ENCODE measurements around the gene STX19.
A peak's percentile ranks its signal among the peaks of the same experiment; 100 is the strongest.

Gene STX19

DNA sequence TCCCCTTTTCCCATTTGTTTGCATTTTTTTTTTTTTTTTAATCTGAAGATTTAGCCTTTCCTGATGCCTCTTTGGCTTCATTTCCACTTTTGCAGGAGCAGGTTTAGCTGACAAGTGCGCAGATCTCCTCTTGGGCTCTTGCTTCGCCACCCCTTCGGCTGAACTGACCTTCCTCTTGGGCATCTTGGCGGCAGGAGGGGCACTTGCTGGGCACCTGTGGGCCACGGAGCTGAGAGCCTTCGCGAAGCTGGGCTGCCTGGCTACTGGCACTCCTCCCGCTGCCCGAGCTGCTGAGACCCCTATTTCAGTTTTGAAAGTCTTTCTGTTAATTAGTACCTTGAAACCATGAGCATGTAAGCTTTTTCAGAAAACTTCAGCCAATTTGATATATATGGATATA lies 39.6 kb downstream of the STX19 start:
- POLR2A ChIA-PET: interaction anchor here (0.7 to 1.0 kb wide), 2 partner anchors 15 to 146 kb away, joined by 3 to 4 read pairs; partner anchors contain the start of gene PROS1
- Histone ChIP-seq H3K27ac (ENCODE audit: extremely low read depth, low read depth, low read length) (peak overlapping the region; percentile 41; the same call in 1 of the 2 replicates), H3K4me3 (ENCODE audit: low read depth, low read length) (no peak overlapping the region), H3K36me3 (ENCODE audit: control insufficient read depth in 2 of 2, insufficient read depth in 1 of 2, low read length in 2 of 2) (no peaks in the 10 kb centered on the region), H3K4me1 (ENCODE audit: control insufficient read depth, insufficient read depth, low read length) (peaks cover 9% of the 10 kb centered on the region), H3K9me3 (ENCODE audit: control insufficient read depth, insufficient read depth, low read depth, low read length) (no peaks in the 10 kb centered on the region)
- TF ChIP-seq TRIM28 (IDR thresholded peaks at IDR 0.05; ENCODE audit: borderline replicate concordance, low read length) (no peak), YY1 (tag by site-specific recombination; IDR thresholded peaks at IDR 0.05) (no peak), ZNF558 (tag by site-specific recombination; IDR thresholded peaks at IDR 0.05) (no peak), ZNF404 (tag by site-specific recombination; IDR thresholded peaks at IDR 0.05) (no peak), ZNF514 (tag by site-specific recombination; IDR thresholded peaks at IDR 0.05) (no peak), ZNF792 (tag by site-specific recombination; IDR thresholded peaks at IDR 0.05) (no peak), ZNF211 (tag by site-specific recombination; IDR thresholded peaks at IDR 0.05; ENCODE audit: low read depth) (no peak)
- CTCF ChIA-PET: interaction anchor here (0.6 to 1.2 kb wide), 3 partner anchors 14 to 134 kb away, joined by 4 read pairs; no protein-coding TSS in a partner anchor

- ChIA-PET CTCF (interaction anchor here (0.8 kb wide), 1 partner anchor 81 kb away, joined by 4 read pairs; no protein-coding TSS in a partner anchor), POLR2A (interaction anchor here (0.7 kb wide), 1 partner anchor 146 kb away, joined by 3 read pairs; no protein-coding TSS in a partner anchor)
- Histone ChIP-seq H3K36me3 (ENCODE audit: control insufficient read depth in 2 of 2, insufficient read depth in 1 of 2, low read length in 2 of 2) (no peaks in the 10 kb centered on the region), H3K27ac (ENCODE audit: extremely low read depth, low read depth, low read length) (no peak overlapping the region), H3K4me1 (ENCODE audit: control insufficient read depth, insufficient read depth, low read length) (peaks cover 9% of the 10 kb centered on the region), H3K4me3 (ENCODE audit: low read depth, low read length) (no peak overlapping the region), H3K9me3 (ENCODE audit: control insufficient read depth, insufficient read depth, low read depth, low read length) (no peaks in the 10 kb centered on the region)
- TF ChIP-seq ZNF777 (tag by site-specific recombination; IDR thresholded peaks at IDR 0.05; ENCODE audit: borderline replicate concordance) (no peak), ZNF670 (tag by site-specific recombination; IDR thresholded peaks at IDR 0.05; ENCODE audit: low read depth) (no peak), ZSCAN5A (tag by site-specific recombination; IDR thresholded peaks at IDR 0.05) (no peak), ZNF747 (tag by site-specific recombination; IDR thresholded peaks at IDR 0.05) (no peak), ZNF214 (tag by site-specific recombination; IDR thresholded peaks at IDR 0.05; ENCODE audit: borderline replicate concordance) (no peak), HOXC10 (CRISPR knock-in tag; IDR thresholded peaks at IDR 0.05) (no peak), ZNF48 (tag by site-specific recombination; IDR thresholded peaks at IDR 0.05) (no peak), ZNF18 (tag by site-specific recombination; IDR thresholded peaks at IDR 0.05) (no peak), ELK4 (IDR thresholded peaks at IDR 0.05; ENCODE audit: borderline replicate concordance, low read depth, low read length) (no peak), ZBTB17 (tag by site-specific recombination; IDR thresholded peaks at IDR 0.05) (no peak), ZNF221 (tag by site-specific recombination; IDR thresholded peaks at IDR 0.05; ENCODE audit: borderline replicate concordance) (no peak), ZNF791 (tag by site-specific recombination; IDR thresholded peaks at IDR 0.05) (no peak), PRDM10 (tag by site-specific recombination; IDR thresholded peaks at IDR 0.05) (peak; percentile 73)
- TF ChIP-seq, protein P1, sequence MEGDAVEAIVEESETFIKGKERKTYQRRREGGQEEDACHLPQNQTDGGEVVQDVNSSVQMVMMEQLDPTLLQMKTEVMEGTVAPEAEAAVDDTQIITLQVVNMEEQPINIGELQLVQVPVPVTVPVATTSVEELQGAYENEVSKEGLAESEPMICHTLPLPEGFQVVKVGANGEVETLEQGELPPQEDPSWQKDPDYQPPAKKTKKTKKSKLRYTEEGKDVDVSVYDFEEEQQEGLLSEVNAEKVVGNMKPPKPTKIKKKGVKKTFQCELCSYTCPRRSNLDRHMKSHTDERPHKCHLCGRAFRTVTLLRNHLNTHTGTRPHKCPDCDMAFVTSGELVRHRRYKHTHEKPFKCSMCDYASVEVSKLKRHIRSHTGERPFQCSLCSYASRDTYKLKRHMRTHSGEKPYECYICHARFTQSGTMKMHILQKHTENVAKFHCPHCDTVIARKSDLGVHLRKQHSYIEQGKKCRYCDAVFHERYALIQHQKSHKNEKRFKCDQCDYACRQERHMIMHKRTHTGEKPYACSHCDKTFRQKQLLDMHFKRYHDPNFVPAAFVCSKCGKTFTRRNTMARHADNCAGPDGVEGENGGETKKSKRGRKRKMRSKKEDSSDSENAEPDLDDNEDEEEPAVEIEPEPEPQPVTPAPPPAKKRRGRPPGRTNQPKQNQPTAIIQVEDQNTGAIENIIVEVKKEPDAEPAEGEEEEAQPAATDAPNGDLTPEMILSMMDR (tag by site-specific recombination; IDR thresholded peaks at IDR 0.05): no peak
- TF ChIP-seq, protein P2, sequence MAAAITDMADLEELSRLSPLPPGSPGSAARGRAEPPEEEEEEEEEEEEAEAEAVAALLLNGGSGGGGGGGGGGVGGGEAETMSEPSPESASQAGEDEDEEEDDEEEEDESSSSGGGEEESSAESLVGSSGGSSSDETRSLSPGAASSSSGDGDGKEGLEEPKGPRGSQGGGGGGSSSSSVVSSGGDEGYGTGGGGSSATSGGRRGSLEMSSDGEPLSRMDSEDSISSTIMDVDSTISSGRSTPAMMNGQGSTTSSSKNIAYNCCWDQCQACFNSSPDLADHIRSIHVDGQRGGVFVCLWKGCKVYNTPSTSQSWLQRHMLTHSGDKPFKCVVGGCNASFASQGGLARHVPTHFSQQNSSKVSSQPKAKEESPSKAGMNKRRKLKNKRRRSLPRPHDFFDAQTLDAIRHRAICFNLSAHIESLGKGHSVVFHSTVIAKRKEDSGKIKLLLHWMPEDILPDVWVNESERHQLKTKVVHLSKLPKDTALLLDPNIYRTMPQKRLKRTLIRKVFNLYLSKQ (tag by site-specific recombination; IDR thresholded peaks at IDR 0.05; ENCODE audit: borderline replicate concordance): no peak
- TF ChIP-seq, protein P3, sequence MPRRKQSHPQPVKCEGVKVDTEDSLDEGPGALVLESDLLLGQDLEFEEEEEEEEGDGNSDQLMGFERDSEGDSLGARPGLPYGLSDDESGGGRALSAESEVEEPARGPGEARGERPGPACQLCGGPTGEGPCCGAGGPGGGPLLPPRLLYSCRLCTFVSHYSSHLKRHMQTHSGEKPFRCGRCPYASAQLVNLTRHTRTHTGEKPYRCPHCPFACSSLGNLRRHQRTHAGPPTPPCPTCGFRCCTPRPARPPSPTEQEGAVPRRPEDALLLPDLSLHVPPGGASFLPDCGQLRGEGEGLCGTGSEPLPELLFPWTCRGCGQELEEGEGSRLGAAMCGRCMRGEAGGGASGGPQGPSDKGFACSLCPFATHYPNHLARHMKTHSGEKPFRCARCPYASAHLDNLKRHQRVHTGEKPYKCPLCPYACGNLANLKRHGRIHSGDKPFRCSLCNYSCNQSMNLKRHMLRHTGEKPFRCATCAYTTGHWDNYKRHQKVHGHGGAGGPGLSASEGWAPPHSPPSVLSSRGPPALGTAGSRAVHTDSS (tag by site-specific recombination; IDR thresholded peaks at IDR 0.05): no peak
These were observed 40.1 kb downstream of the STX19 start for GRCh38 chr3:93988283-93988682.
